HTR-8/SVneo (cell line): ENCODE measurements around the gene MED12L.
"Not testable (repeated sequence)": the region's sequence is repeated elsewhere in the genome, so short reads cannot be mapped to it uniquely, and the experiment has no call there.

ENCODE experiments used
- DNase-seq: peaks from one replicate; pipeline ENCODE4 v3.0.0; 2011; ENCODE audit warnings: low spot score, mixed read lengths; ENCODE audit not compliant: insufficient read length
- FAIRE-seq: peaks from 2 replicates; lab custom pipeline; 2011; peaks lifted over from hg19 to GRCh38; lab: Jason Lieb, UNC

The MED12L gene

DNA sequence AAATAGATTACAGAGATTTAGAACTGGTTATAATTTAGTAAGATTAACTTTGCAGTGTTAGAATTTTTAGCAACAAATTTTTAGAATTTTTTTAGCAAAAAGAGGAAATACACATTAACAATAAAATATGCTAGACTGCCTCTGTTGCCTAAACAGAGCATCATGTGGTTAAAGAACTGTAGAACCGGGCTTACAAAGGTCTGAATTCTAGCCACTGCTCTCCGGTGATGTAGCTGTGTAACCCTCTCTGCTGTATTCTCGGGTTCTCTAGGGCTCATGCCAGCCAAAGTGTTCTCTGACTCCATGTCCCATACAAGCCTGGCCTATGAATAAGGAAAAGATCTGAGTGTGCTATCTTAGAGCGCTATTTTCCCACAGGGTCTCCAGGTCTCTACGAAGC lies 302.0 kb downstream of the MED12L start:
- no peak for FAIRE-seq
- no peak for DNase-seq

DNA sequence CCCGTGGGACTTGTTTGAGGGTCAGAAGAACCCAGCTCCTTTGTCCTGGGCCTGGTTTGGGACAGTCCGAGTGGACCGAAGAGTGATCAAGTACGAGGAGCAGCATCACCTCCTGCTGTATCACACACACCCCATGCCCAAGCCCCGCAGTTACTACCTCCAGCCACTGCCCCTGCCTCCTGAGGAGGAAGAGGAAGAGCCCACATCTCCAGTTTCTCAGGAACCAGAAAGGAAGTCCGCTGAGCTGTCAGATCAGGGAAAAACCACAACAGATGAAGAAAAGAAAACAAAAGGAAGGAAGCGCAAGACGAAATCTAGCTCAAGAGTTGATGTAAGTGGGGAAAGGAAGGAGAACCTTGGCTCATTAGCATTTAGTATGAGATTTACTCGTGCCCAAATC lies 302.4 kb downstream of the MED12L start:
- DNase-seq (no peak), FAIRE-seq (no peak)

DNA sequence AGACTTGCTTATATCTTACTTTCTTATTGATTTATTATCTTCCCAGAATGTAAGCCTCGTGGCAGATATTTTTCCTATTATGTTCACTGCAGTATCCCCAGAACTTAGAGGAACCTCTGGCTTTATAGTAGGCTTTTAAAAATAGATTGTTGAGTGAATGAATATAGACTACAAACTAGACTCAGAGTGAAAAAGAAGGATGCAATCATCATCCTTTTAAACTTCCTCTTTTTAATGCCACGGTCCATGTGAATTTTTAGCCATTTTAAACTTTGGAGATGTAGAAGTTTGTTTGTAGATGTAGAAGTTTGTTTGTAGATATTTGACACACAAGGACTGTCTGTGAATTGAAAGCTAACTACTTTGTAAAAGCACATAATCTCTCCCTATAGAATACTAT lies 306.3 kb downstream of the MED12L start:
- DNase-seq = no peak
- FAIRE-seq = no peak

DNA sequence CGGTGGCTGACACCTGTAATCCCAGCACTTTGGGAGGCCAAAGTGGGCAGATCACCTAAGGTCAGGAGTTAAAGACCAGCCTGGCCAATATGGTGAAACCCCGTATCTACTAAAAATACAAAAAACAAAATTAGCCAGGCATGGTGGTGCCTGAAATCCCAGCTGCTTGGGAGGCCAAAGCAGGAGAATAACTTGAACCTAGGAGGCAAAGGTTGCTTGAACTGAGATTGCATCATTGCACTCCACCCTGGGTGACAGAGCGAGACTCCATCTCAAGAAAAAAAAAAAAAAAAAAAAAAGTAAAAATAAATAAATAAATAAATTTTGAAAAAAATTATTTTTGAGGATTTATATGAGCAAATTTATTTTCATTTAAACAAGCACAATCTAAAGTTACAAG lies 306.7 kb downstream of the MED12L start:
- DNase-seq = not testable (repeated sequence)

DNA sequence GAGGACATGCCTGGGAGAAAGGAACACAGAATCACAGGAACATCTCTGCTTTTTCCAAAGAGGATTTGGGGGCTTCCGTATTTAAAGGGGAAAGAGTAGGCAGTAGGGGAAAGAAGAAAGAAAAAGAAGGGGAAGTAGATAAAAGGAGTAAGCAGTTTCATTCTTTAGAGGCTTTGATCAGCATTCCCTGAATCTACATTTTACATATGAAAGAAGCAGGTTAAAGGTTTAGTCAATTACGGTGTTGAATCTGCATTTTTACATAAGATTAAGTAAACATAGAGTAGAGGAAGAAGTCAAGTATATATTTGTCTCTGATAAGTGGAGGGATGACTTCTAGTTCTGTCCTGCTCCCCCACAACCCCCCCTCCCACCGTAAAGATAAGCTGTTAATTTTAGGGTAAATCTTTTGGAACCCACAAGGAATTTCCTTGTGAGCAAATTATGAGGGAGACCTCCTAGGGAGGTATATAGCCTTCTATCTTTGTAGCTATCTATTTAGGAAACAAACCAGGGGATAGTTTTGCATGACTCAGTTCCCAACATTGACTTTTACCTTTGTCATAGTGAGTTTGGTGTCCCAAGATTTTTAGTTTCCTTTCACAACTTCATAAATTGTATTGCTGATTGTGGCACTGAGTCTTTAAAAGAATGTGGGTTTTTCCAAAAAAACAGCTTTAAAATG lies 307.8 kb downstream of the MED12L start:
- no peak for DNase-seq
- no peak for FAIRE-seq

More for the DNA sequence above, 306.7 kb downstream of the MED12L start:
- FAIRE-seq = not testable (repeated sequence)

DNA sequence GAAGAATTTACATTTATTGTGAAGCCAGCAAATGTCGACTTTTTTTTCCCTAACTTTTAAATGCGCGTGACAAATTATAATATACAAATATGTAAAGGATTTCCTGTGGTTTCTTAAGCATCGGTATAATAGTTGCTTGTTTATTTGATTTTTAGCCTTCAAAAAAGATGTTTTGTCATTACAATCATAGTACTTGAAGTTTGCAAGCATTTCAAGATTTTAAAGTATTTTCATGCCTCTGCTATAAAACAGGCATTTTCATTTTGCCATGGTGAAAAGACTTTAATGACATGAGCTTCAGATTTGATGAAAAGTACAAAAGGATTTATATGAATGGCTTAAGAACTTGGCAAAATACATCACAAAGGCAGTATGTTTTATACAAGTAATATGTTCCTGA lies 308.5 kb downstream of the MED12L start:
- DNase-seq = no peak
- FAIRE-seq = no peak

DNA sequence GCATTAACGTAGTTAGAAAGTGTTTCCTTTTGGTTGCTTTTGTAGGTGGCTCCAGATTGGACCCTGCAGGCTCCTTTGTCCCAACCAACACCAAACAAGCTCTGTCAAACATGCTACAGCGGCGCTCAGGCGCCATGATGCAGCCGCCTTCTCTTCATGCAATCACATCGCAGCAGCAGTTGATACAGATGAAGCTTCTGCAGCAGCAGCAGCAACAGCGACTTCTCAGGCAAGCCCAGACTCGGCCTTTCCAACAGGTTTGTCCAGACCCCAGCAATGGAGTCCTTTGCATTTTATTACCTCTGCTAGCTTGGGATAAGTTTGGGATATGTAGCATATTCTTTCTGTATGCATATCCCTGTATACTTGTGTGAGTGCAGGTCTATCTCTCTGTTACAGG lies 309.1 kb downstream of the MED12L start:
- DNase-seq (no peak), FAIRE-seq (no peak)

DNA sequence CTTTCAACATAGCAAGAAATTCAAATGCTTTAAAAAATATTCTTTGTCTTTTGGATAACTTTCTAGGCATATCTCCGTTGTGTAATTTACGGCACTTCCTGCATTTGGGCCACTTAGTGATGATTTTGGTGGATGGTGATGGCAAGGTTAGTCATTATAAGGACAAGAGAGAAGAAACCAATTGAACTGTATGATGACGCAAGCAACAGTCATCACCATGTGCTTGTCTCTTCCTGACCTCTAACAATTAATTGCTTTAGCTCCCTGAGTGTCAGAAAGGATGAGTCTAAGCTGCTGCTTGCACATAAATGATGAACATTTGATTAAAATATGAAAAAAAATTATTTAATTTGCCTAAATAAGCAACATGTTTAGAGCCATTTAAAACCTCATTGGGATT lies 310.3 kb downstream of the MED12L start:
- peak; percentile 3 for DNase-seq

DNA sequence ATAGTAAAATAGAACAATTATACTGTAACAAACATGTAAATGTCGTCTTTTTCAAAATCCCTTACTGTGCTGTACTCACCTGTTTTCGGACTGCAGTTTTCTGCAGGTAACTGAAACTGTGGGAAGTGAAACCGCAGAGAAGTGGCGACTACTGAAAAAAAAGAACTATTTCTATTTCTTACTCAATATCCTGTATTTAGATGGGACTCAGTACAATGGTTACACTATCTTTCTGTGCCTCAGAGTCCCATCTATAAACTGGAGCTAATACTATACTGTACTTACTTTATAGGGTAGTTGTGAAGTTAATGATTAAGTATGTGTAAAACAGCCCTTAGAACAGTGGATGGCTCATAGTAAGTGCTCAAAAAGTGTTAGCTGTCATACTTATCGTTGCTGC lies 313.4 kb downstream of the MED12L start:
- DNase-seq (no peak), FAIRE-seq (no peak)

More for the DNA sequence above, 310.3 kb downstream of the MED12L start:
- no peak for FAIRE-seq

DNA sequence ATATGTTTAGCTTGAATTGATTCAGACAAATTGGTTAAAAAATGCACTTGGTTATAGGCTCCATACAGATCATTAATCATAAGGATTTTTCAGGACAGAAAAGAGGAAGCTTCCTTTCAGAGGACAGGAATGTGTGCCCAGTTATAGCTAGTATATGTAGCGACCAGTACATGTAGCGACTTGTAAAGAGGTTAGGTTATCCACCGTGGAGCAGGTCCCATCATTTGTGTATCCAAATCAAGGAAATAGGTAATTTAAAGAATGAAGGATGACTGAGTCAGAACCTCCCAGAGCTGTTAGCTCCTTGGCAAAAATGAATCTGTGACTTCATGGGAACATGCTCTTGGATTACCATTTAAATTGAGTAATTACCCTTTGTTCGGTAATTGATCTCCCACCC lies 314.9 kb downstream of the MED12L start:
- DNase-seq = no peak
- no peak for FAIRE-seq

DNA sequence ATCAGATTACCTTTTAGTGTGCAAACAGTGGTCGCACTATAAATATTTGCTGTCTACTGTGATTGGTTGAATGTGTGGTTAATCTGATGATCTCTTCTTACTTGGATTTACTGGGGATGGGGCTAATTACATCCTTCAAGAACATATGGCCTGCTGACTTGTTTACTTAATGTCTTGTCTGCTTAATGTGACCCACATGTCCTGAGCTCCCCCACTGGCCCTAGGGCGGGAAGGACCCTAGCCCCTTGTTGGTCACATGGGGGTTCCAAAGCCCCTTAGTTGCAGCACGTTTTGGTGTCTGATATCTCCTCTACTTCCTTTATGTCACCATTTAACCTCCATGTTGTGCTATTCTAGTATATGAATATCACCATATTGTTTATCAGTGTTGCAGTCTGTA lies 316.9 kb downstream of the MED12L start:
- FAIRE-seq (no peak), DNase-seq (no peak)

DNA sequence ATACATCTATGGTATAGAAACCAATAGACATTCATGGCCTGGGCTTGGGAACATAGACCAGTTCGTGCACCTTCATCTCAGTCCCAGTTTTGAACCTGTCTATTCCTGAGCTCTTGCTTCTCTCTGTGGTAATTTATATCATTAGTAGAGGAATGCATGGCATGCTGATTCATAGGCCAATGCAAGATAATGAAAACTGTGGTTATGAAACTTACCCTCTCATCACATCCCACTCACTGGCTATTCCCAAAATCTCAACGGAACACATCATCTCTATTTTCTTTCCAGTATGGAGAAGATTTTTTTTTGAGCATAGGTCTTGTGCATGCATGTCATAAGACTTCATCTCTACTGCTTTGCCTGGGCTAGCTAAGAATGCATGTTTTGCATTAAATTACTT lies 317.8 kb downstream of the MED12L start:
- DNase-seq (no peak), FAIRE-seq (no peak)

DNA sequence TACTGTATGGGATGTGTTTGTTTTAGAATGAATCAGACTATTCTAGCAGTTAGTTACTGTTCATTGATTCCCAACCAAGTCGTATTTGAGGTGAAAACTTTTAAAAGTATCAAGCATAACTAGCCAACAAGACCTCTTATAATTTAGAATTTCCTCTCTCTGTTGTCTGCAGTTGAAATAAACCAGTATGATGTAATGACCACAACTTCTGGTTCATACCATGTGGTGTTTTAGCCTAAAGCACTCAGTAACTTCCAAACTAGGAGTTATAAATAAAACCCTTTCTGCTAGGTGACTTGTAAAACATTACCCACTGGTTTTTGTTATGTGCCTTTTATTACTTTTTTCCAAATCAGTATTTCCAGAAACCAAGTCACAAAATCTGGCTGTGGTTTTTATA lies 318.9 kb downstream of the MED12L start:
- no peak for FAIRE-seq

DNA sequence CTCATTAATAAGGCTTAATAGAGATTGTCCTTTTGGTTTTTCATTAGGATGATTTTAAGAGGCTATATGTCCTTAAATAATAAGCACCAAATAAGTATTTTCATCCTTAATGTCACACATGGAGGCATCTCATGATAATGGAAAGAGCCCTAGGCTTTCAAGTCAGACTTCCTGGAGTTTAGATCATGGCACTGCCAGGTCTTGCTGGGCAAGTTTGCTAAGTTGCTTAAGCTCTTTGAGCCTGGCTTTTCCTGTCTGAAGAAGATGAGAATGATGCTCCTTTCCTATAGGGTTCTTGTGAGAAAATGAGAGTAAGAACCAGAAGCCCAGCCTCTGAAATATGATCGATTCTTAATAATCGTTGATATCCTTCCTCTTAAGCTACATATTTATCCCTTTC lies 322.5 kb downstream of the MED12L start:
- no peak for FAIRE-seq

More for the DNA sequence above, 318.9 kb downstream of the MED12L start:
- no peak for DNase-seq

DNA sequence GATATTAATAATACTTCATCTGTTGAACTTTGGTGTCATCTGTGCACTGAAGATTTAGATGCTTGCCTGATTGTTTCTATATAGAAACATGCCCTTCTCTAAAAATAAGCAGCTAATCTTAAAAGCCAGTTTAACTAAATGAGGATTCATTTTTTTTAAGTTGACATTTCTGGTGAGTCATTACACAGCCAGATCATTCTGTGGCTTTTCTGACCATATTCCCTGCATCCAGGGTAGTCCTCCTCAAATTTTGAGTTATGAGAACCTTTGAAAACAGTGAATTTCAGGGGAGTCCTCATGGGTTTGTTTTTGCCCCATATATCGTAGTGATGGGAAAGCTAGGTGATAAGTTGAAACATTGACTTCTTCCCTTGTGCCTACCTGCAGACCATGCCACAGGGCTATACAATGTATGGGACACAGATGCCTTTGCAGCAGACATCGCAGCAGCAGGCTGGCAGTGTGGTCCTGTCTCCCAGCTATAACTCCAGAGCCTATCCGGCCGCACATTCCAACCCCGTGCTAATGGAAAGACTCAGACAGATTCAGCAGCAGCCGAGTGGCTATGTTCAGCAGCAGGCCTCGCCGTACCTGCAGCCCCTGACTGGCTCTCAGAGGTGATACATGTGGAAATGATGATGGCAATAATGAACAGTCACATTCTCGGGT lies 325.6 kb downstream of the MED12L start:
- no peak for FAIRE-seq
- no peak for DNase-seq

More for the DNA sequence above, 322.5 kb downstream of the MED12L start:
- no peak for DNase-seq

DNA sequence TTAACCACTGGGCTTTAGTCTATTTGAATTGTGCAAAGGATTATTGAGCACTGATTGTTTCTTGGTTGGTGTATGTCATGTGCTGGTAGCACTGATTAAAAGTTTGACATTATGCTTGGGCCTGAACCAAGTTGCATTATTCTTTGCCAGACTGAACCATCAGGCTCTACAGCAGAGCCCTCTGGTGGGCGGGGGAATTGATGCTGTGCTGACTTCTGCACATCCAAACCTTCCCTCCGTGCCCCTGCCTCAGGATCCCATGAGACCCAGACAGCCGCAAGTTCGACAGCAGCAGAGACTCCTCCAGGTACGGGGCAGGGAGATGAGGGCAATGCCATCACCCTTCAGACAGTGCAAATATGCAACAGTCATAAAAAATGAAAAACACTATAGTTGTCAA lies 327.5 kb downstream of the MED12L start:
- FAIRE-seq (no peak), DNase-seq (no peak)

DNA sequence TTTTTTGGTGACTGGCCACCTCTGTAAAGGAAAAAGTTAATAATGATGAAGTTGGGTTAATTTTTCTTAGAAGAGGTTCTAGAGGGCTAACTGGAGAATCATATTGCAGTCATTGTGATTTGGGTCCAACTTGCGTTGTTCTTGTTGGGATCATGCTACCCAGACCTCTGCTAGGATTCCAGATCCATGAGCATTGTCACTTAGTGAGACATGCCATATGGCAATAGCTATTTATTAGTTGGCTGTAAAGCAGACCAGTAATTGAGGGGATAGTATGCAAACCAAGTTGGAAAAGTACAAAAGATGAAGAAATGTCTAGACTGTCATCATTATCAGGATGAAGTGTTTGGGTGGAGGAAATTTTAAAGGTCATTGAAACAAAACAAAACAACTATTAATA lies 329.8 kb downstream of the MED12L start:
- no peak for FAIRE-seq

DNA sequence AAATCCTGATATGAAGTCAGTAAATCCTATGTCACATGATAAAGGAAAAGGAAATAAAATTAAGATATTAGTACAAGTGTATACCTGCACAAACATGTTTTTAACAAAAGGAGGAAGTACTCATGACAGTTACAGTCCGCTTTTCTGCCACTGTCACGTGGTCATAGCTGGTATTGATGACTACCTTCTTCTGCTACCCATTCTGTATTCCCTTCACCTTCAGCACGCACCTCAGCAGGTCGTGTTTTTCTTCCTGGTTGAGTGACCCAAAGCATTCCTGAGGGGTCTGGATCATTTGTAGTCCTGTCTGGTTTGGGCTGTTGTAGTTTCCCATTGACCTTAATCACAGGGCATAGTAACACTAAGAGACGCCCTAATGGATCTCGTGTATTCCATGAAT lies 334.3 kb downstream of the MED12L start:
- FAIRE-seq (no peak), DNase-seq (no peak)

More for the DNA sequence above, 329.8 kb downstream of the MED12L start:
- no peak for DNase-seq

DNA sequence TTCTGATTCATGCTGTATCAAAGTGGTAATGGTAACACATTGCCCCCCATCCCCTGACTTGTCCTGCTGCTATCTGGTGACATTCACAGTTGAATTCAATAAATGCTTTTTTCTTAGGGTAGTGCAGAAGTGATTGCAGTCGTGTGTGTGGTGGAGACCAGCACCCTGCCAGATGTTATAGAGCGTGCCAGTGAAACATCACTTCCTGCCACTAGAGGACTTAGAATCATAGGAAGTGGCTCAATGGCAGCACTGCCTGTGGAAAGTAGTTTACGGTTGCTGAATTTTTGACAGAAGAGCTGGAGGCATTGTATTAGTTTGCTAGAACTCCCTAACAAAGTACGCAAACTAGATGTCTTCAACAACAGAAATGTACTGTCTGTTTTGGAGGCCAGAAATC lies 336.5 kb downstream of the MED12L start:
- DNase-seq = no peak
- FAIRE-seq = no peak

DNA sequence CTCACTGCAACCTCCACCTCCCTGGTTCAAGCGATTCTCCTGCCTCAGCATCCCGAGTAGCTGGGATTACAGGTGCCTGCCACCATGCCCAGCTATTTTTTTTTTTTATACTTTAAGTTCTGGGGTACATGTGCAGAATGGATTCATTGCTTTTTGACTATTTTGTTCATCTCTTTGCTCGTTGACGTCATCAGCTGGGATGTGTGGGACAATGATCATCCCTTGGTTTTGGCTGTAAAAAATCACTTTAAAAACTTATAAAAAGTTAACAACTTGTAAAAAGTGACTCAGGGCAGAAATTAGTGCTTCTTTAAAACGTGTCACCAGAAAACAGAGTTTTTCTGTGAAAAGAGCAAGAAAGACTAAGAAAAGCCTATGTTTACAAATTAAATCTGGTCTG lies 337.6 kb downstream of the MED12L start:
- DNase-seq (no peak), FAIRE-seq (no peak)

DNA sequence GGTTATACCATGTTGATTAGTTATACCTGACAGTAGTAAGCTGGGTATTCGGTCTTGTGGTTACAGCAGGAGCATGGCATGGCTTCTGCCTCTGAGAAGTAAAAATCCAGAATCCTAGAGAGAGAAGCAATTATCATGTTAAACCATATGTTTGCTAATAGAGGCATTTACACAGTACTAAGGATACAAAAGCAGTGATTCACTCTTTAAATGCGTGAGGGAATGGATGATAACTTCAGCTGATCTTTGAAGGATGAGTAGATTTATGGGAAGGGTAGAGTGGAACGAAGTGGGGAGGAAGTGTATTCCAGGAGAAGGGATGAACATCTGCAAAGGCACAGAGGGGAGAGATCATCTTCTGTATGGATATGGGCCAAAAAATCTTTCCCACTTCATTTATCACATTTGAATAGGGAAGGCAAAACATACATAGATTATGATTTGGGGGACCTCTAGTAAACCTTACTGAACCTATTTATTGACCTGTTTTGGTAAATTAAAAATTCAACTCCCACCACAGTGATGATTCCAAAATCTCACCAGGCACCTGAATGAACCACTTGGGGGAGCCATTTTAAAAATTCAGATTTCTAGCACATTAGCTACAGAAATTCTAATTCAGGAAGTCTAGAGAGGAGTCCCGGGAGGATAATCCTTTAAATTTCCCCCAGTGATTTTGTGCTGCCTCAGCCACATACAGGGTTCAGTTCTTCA lies 340.3 kb downstream of the MED12L start:
- DNase-seq (no peak), FAIRE-seq (no peak)
